CD14-positive monocyte (primary cell): ENCODE data around the gene PLXND1. TPM values are rescaled to one million over a fixed set of nuclear protein-coding genes. Genes with fewer than 3 reads are reported as not detected.

ENCODE experiments used
- DNase-seq, 3 donors: peaks; one replicate each; pipeline ENCODE4 v3.0.0-alpha.2; 2011 to 2022
- H2AFZ ChIP-seq: 2 replicates; pipeline ENCODE4 v1.6.0; 2012; ENCODE audit warnings: mild to moderate bottlenecking, low read depth, low read length, inconsistent platforms; ENCODE audit not compliant: insufficient read depth, poor library complexity, severe bottlenecking
- H3K27ac ChIP-seq, 2 donors: 1 replicate in 1 of 2; 2 replicates in 1 of 2; pipeline ENCODE4 v1.5.1; 2012 to 2013; ENCODE audit warnings: low read length in 2 of 2, control low read depth in 1 of 2, inconsistent platforms in 1 of 2, low read depth in 1 of 2, mild to moderate bottlenecking in 1 of 2
- H3K27me3 ChIP-seq, 2 donors: one replicate each; pipeline versions ENCODE4 v1.6.0 to v1.6.1; 2011 to 2013; ENCODE audit warnings: low read length in 2 of 2; ENCODE audit not compliant: control insufficient read depth in 2 of 2, insufficient read depth in 2 of 2
- H3K36me3 ChIP-seq, 2 donors: replicated peaks in 1 of 2; 1 replicate in 1 of 2; 2 replicates in 1 of 2; pipeline versions ENCODE4 v1.5.1 to v1.6.1; 2012 to 2013; ENCODE audit warnings: low read length in 2 of 2, control low read depth in 1 of 2, inconsistent platforms in 1 of 2, mild to moderate bottlenecking in 1 of 2; ENCODE audit not compliant: insufficient read depth in 2 of 2, control insufficient read depth in 1 of 2
- H3K4me1 ChIP-seq, 2 donors: 1 replicate in 1 of 2; 2 replicates in 1 of 2; pipeline versions ENCODE4 v1.5.1 to v1.6.1; 2012 to 2013; ENCODE audit warnings: low read length in 2 of 2, control low read depth in 1 of 2, inconsistent platforms in 1 of 2, mild to moderate bottlenecking in 1 of 2, moderate library complexity in 1 of 2; ENCODE audit not compliant: insufficient read depth in 2 of 2, control insufficient read depth in 1 of 2
- H3K4me2 ChIP-seq: replicated peaks from 2 replicates; pipeline ENCODE3; 2012; ENCODE audit warnings: low read length, moderate library complexity, mild to moderate bottlenecking; ENCODE audit not compliant: poor library complexity, severe bottlenecking; ENCODE audit errors: extremely low read depth
- H3K4me3 ChIP-seq, 3 experiments: fragments of 200-600 bp in 1 of 3; sonication (generic) in 1 of 3; replicated peaks in 1 of 3; 1 replicate in 2 of 3; 2 replicates in 1 of 3; pipeline ENCODE4 v1.5.1; 2011 to 2013; ENCODE audit warnings: low read length in 3 of 3, mild to moderate bottlenecking in 3 of 3, control low read depth in 2 of 3, low read depth in 2 of 3, inconsistent platforms in 1 of 3, moderate library complexity in 1 of 3
- H3K79me2 ChIP-seq: 2 replicates; pipeline ENCODE4 v1.6.0; 2012; ENCODE audit warnings: mild to moderate bottlenecking, control low read depth, inconsistent platforms, low read length, moderate library complexity; ENCODE audit not compliant: insufficient read depth
- H3K9ac ChIP-seq: 2 replicates; pipeline ENCODE4 v1.6.0; 2017; ENCODE audit warnings: low read length, mild to moderate bottlenecking; ENCODE audit not compliant: insufficient read depth, poor library complexity, severe bottlenecking
- H3K9me3 ChIP-seq, 2 donors: replicated peaks in 1 of 2; 1 replicate in 1 of 2; 2 replicates in 1 of 2; pipeline versions ENCODE4 v1.5.1 to v1.6.1; 2012 to 2013; ENCODE audit warnings: low read length in 2 of 2, control low read depth in 1 of 2; ENCODE audit not compliant: control insufficient read depth in 1 of 2, insufficient read depth in 1 of 2
- H4K20me1 ChIP-seq: 2 replicates; pipeline ENCODE4 v1.6.0; 2012; ENCODE audit warnings: mild to moderate bottlenecking, low read length, control low read depth, moderate library complexity; ENCODE audit not compliant: insufficient read depth
- H3K27ac Mint-ChIP-seq, 7 donors: one replicate each; pipeline ENCODE4 v1.8.0; 2020; ENCODE audit warnings: mild to moderate bottlenecking in 7 of 7, mixed read lengths in 7 of 7, moderate library complexity in 6 of 7, inconsistent platforms in 2 of 7
- H3K27me3 Mint-ChIP-seq, 3 donors: one replicate each; pipeline ENCODE4 v1.8.0; 2021 to 2022; ENCODE audit warnings: low read depth in 3 of 3, mild to moderate bottlenecking in 3 of 3, mixed read lengths in 3 of 3, moderate library complexity in 3 of 3, inconsistent platforms in 1 of 3
- H3K36me3 Mint-ChIP-seq, 2 donors: one replicate each; pipeline ENCODE4 v1.8.0; 2020; ENCODE audit warnings: mixed read lengths in 2 of 2, inconsistent platforms in 1 of 2, mild to moderate bottlenecking in 1 of 2
- H3K4me1 Mint-ChIP-seq: one replicate; pipeline ENCODE4 v1.8.0; 2020; ENCODE audit warnings: mild to moderate bottlenecking, mixed read lengths
- H3K4me3 Mint-ChIP-seq, 2 donors: one replicate each; pipeline ENCODE4 v1.8.0; 2020; ENCODE audit warnings: mild to moderate bottlenecking in 2 of 2, mixed read lengths in 2 of 2, moderate library complexity in 1 of 2
- H3K9me3 Mint-ChIP-seq, 7 donors: one replicate each; pipeline ENCODE4 v1.8.0; 2020 to 2022; ENCODE audit warnings: mixed read lengths in 7 of 7, mild to moderate bottlenecking in 6 of 7, moderate library complexity in 6 of 7, inconsistent platforms in 2 of 7
- WGBS: methylation state at CpG from one replicate; pipeline ENCODE4 v1.1.5; 2013; ENCODE audit warnings: missing lambda C conversion rate; ENCODE audit not compliant: insufficient coverage; 5-methylcytosine and 5-hydroxymethylcytosine counted together
- intact Hi-C, 2 donors: fragments of 100-400 bp; cut with micrococcal nuclease; formaldehyde crosslinking; loops; one replicate each; pipeline versions ENCODE4 v1.15.0 to v1.15.1; 2023
- polyA plus RNA-seq, 3 donors: library from polyadenylated mRNA; depleted of rRNA in 1 of 3; unstranded in 2 of 3; stranded (reverse) in 1 of 3; fragments of 300-500 nt in 2 of 3; fragments of >200 nt in 1 of 3; fragmentation: Illumina TruSeq in 2 of 3; gene quantifications; 1 replicate in 2 of 3; 2 replicates in 1 of 3; pipeline ENCODE4 v1.2.3, GENCODE V29; 2012 to 2021
- TF ChIP-seq, protein P1 (sequence below): fragments of 200-600 bp; IDR thresholded peaks from one replicate; pipeline ENCODE4 v1.8.0; 2022; ENCODE audit warnings: antibody characterized with exemption, mild to moderate bottlenecking

PLXND1 gene
- polyA plus RNA-seq, 3 donors, result 7.1 to 170 (median 9.9) TPM

DNA sequence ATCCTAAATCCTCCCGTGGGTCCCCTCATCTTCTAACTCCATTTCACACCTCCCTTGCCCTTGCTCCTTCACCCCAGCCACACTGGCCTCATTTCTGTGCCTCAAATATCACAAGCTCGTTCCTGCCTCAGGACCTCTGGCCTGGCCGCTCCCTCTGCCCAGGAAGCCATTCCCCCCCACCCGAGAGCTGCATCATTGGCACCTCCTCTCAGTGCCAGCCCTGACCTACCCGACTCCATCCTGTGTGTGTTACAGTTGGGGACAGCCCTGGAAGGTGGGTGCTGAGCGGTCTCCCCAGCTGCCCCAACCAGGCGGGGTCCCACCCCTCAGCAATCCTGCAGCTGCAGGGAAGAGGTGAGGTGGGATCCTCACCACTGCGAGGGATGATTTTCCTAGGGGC, 14.5 kb downstream of the PLXND1 start:
- intact Hi-C loops, result loop anchor here in 1 of 2 donors (5.0 kb wide), 1 partner anchor 35 kb away; no protein-coding TSS in a partner anchor
- Histone ChIP-seq H3K27ac (peak overlapping the region; percentile 73 to 90), H3K9me3 (no peaks in the 10 kb centered on the region), H3K27me3 (no peaks in the 10 kb centered on the region), H3K4me1 (peaks cover 63 to 68% of the 10 kb centered on the region in 2 donors), H3K4me3 (peak overlapping the region in 2 of 3 experiments; percentile 25 to 63), H3K79me2 (peaks cover 73% of the 10 kb centered on the region), H3K36me3 (peaks cover 2 to 35% of the 10 kb centered on the region in 2 donors), H3K4me2 (peak overlapping the region; percentile 70), H3K9ac (peak overlapping the region; percentile 47), H4K20me1 (peaks cover 78% of the 10 kb centered on the region), H2AFZ (no peak overlapping the region)
- peaks cover 8 to 45% of the 10 kb centered on the region in 2 donors for H3K36me3 Mint-ChIP-seq
- peaks cover 0 to 2% (median 2%) of the 10 kb centered on the region in 3 donors for H3K27me3 Mint-ChIP-seq
- WGBS, result 55% methylated on average over 4 of the region's 8 CpGs
- DNase-seq, result no peak
- peaks cover 0 to 3% (median 0%) of the 10 kb centered on the region in 7 donors for H3K9me3 Mint-ChIP-seq
- peaks cover 68% of the 10 kb centered on the region for H3K4me1 Mint-ChIP-seq
- TF ChIP-seq, protein P1, sequence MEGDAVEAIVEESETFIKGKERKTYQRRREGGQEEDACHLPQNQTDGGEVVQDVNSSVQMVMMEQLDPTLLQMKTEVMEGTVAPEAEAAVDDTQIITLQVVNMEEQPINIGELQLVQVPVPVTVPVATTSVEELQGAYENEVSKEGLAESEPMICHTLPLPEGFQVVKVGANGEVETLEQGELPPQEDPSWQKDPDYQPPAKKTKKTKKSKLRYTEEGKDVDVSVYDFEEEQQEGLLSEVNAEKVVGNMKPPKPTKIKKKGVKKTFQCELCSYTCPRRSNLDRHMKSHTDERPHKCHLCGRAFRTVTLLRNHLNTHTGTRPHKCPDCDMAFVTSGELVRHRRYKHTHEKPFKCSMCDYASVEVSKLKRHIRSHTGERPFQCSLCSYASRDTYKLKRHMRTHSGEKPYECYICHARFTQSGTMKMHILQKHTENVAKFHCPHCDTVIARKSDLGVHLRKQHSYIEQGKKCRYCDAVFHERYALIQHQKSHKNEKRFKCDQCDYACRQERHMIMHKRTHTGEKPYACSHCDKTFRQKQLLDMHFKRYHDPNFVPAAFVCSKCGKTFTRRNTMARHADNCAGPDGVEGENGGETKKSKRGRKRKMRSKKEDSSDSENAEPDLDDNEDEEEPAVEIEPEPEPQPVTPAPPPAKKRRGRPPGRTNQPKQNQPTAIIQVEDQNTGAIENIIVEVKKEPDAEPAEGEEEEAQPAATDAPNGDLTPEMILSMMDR, result no peak
- peak overlapping the region in 6 of 7 donors; percentile 67 to 85 (median 76) for H3K27ac Mint-ChIP-seq
- peak overlapping the region in 1 of 2 donors; percentile 24 for H3K4me3 Mint-ChIP-seq

DNA sequence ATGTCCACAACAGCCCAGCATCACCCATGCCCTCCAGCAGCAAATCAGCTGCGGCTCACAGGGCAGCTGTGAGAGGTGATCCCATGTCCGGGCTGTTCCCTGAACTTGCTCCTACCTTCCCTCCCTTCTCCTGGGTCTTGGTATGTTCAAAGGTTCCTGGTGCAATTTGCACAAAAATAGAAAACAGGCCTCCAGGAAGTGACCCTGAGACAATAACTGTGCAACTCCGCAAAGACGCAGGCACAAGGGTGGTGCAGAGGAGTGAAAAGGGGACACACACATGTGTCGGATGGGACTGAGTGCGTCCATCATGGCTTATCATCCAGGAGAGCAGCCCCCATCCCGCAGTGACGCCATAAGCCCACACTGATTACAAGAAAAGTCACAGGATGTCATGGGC, 16.3 kb downstream of the PLXND1 start:
- no peak overlapping the region for H3K9ac ChIP-seq
- peaks cover 22 to 60% of the 10 kb centered on the region in 2 donors for H3K36me3 Mint-ChIP-seq
- H3K27me3 Mint-ChIP-seq, result peaks cover 0 to 2% (median 2%) of the 10 kb centered on the region in 3 donors
- H3K4me3 ChIP-seq, result no peak overlapping the region
- H3K79me2 ChIP-seq, result peaks cover 61% of the 10 kb centered on the region
- peak overlapping the region in 1 of 7 donors; percentile 38 for H3K27ac Mint-ChIP-seq
- WGBS, result 47% methylated on average over 4 of the region's 8 CpGs
- DNase-seq, result no peak
- H3K4me1 Mint-ChIP-seq, result peaks cover 52% of the 10 kb centered on the region
- TF ChIP-seq, protein P1, result no peak
- H3K4me2 ChIP-seq, result no peak overlapping the region
- no peak overlapping the region for H2AFZ ChIP-seq
- H3K4me1 ChIP-seq, result peaks cover 45 to 50% of the 10 kb centered on the region in 2 donors
- no peaks in the 10 kb centered on the region for H3K27me3 ChIP-seq
- intact Hi-C loops, result loop anchor here in 1 of 2 donors (5.0 kb wide), 1 partner anchor 37 kb away; no protein-coding TSS in a partner anchor
- H3K36me3 ChIP-seq, result peaks cover 15 to 53% of the 10 kb centered on the region in 2 donors
- peaks cover 0 to 3% (median 0%) of the 10 kb centered on the region in 7 donors for H3K9me3 Mint-ChIP-seq
- peaks cover 78% of the 10 kb centered on the region for H4K20me1 ChIP-seq
- no peak overlapping the region for H3K27ac ChIP-seq
- no peak overlapping the region for H3K4me3 Mint-ChIP-seq
- H3K9me3 ChIP-seq, result no peaks in the 10 kb centered on the region
